ENCODE measurements around the gene MOB3C.
"Not testable (repeated sequence)": the region's sequence is repeated elsewhere in the genome, so short reads cannot be mapped to it uniquely, and the experiment has no call there.

DNA sequence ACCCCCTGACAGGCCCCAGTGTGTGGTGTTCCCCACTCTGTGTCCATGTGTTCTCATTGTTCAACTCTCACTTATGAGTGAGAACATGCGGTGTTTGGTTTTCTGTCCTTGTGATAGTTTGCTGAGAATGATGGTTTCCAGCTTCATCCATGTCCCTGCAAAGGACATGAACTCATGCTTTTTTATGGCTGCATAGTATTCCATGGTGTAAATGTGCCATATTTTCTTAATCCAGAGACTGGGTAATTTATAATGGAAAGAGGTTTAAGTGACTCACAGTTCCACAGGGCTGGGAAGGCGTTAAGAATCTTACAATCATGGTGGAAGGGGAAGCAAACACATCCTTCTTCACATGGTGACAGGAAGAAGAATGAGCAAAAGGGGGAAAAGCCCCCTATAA lies 38.1 kb upstream of the MOB3C start:
- TF ChIP-seq, protein P1, sequence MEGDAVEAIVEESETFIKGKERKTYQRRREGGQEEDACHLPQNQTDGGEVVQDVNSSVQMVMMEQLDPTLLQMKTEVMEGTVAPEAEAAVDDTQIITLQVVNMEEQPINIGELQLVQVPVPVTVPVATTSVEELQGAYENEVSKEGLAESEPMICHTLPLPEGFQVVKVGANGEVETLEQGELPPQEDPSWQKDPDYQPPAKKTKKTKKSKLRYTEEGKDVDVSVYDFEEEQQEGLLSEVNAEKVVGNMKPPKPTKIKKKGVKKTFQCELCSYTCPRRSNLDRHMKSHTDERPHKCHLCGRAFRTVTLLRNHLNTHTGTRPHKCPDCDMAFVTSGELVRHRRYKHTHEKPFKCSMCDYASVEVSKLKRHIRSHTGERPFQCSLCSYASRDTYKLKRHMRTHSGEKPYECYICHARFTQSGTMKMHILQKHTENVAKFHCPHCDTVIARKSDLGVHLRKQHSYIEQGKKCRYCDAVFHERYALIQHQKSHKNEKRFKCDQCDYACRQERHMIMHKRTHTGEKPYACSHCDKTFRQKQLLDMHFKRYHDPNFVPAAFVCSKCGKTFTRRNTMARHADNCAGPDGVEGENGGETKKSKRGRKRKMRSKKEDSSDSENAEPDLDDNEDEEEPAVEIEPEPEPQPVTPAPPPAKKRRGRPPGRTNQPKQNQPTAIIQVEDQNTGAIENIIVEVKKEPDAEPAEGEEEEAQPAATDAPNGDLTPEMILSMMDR (IDR thresholded peaks at IDR 0.05): not testable (repeated sequence)
- not testable (repeated sequence) for TF ChIP-seq POLR2A (IDR thresholded peaks at IDR 0.05)
